Testis (tissue), 2 donors: ENCODE measurements around the gene ENPP7.

Experiments
- CTCF ChIP-seq, 3 experiments: fragments of 450-650 bp in 2 of 3; fragments of 200-600 bp in 1 of 3; sonication (generic) in 1 of 3; IDR thresholded peaks; one replicate each; pipeline ENCODE4 v1.5.1; 2016 to 2019; ENCODE audit warnings: antibody characterized with exemption in 3 of 3, mild to moderate bottlenecking in 2 of 3, moderate library complexity in 1 of 3
- POLR2A ChIP-seq: fragments of 450-650 bp; IDR thresholded peaks from one replicate; pipeline ENCODE4 v1.6.1; 2017; ENCODE audit warnings: antibody characterized with exemption, mild to moderate bottlenecking, moderate library complexity

DNA sequence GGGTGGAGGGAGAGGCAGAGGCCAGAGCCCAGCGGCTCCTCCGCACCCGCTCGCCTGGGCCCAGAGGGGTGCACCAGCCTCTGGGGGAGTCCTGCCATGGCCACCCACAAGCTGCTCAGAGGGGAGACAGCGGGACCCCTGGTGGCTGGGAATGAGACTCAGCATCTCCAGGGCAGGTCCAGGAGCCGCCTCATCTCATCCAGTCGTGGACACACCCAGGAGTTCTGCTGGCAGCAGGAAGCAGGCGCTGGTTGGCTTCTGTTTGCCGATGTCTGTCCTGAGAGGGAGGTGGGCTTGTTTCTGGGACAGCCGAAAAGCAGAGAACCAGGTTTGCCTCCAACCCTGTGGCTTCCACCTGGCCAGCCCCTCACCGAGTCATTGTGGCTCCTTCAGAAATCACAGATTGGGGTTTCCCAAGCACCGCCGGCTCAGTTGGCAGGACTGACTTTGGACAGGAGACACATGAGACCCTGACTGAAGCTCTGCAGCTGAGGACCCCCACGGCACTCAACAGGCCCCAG is 49.6 kb upstream of the ENPP7 start:
- no peak for TF ChIP-seq CTCF (IDR thresholded peaks at IDR 0.05)
- no peak for TF ChIP-seq POLR2A
